B cell (primary cell): Measurements from ENCODE around the gene FAF1. TPM values are rescaled to one million over a fixed set of nuclear protein-coding genes. Genes with fewer than 3 reads are reported as not detected.

ENCODE experiments used
- ATAC-seq: fragments of 200-7000 bp; cut with Tn5 transposase; one replicate; pipeline ENCODE4 v1.10.0; 2021; ENCODE audit warnings: low read depth, mild to moderate bottlenecking, moderate number of reproducible peaks, moderate library complexity
- CTCF ChIA-PET: fragments of 350-600 bp; sonication (Branson Sonifier 250); formaldehyde crosslinking; loops from one replicate; lab custom pipeline; 2021; ENCODE audit warnings: antibody characterized with exemption, inconsistent platforms; lab: Charles Lee
- POLR2A ChIA-PET: fragments of 350-600 bp; sonication (Branson Sonifier 250); formaldehyde crosslinking; loops from one replicate; lab custom pipeline; 2021; ENCODE audit warnings: antibody characterized with exemption; lab: Charles Lee
- DNase-seq: peaks from one replicate; pipeline ENCODE4 v3.0.0; 2013
- H2AFZ ChIP-seq: 2 replicates; pipeline ENCODE4 v1.6.1; 2012; ENCODE audit warnings: mild to moderate bottlenecking, low read depth, low read length; ENCODE audit not compliant: insufficient read depth, poor library complexity, severe bottlenecking
- H3K27ac ChIP-seq, 2 donors: 1 replicate in 1 of 2; 2 replicates in 1 of 2; pipeline ENCODE4 v1.5.1; 2012 to 2013; ENCODE audit warnings: low read length in 2 of 2, mild to moderate bottlenecking in 2 of 2, moderate library complexity in 1 of 2
- H3K27me3 ChIP-seq, 4 experiments: fragments of 200-600 bp in 1 of 4; sonication (generic) in 1 of 4; replicated peaks in 1 of 4; 1 replicate in 2 of 4; 2 replicates in 2 of 4; pipeline versions ENCODE4 v1.6.1 to v1.7.0; 2013 to 2016; ENCODE audit warnings: low read length in 3 of 4, mild to moderate bottlenecking in 2 of 4, mixed read lengths in 1 of 4, moderate library complexity in 1 of 4; ENCODE audit not compliant: insufficient read depth in 4 of 4, control insufficient read depth in 3 of 4; ENCODE audit errors: control extremely low read depth in 1 of 4
- H3K36me3 ChIP-seq, 2 experiments: replicated peaks in 1 of 2; 1 replicate in 1 of 2; 2 replicates in 1 of 2; pipeline versions ENCODE4 v1.6.1 to v1.7.1; 2013; ENCODE audit warnings: low read length in 1 of 2; ENCODE audit not compliant: insufficient read depth in 2 of 2, control insufficient read depth in 1 of 2; ENCODE audit errors: control extremely low read depth in 1 of 2, extremely low read depth in 1 of 2
- H3K4me1 ChIP-seq, 2 donors: fragments of 200-600 bp in 1 of 2; sonication (generic) in 1 of 2; 1 replicate in 1 of 2; 2 replicates in 1 of 2; pipeline versions ENCODE4 v1.5.1 to v1.6.1; 2013 to 2017; ENCODE audit warnings: low read length in 2 of 2; ENCODE audit not compliant: control insufficient read depth in 2 of 2, insufficient read depth in 2 of 2
- H3K4me2 ChIP-seq: replicated peaks from 2 replicates; pipeline ENCODE3; 2012; ENCODE audit warnings: mild to moderate bottlenecking, low read depth, low read length; ENCODE audit not compliant: poor library complexity, severe bottlenecking
- H3K4me3 ChIP-seq, 5 experiments: fragments of 200-600 bp in 1 of 5; sonication (generic) in 1 of 5; 1 replicate in 3 of 5; 2 replicates in 2 of 5; pipeline versions ENCODE4 v1.5.1 to v1.7.0; 2011 to 2016; ENCODE audit warnings: low read length in 4 of 5, mild to moderate bottlenecking in 4 of 5, low read depth in 2 of 5, control low read depth in 1 of 5, moderate library complexity in 1 of 5; ENCODE audit not compliant: insufficient read depth in 1 of 5; ENCODE audit errors: control extremely low read depth in 1 of 5, extremely low read depth in 1 of 5
- H3K79me2 ChIP-seq: fragments of 200-600 bp; sonication (generic); one replicate; pipeline ENCODE4 v1.6.0; 2016; ENCODE audit warnings: low read length; ENCODE audit not compliant: control insufficient read depth, insufficient read depth
- H3K9ac ChIP-seq: fragments of 200-600 bp; sonication (generic); 2 replicates; pipeline ENCODE4 v1.6.1; 2017; ENCODE audit warnings: mild to moderate bottlenecking, low read length, moderate library complexity
- H3K9me3 ChIP-seq, 3 donors: one replicate each; pipeline versions ENCODE4 v1.6.1 to v1.7.1; 2013; ENCODE audit warnings: low read length in 2 of 3; ENCODE audit not compliant: control insufficient read depth in 2 of 3, insufficient read depth in 1 of 3; ENCODE audit errors: control extremely low read depth in 1 of 3
- H4K20me1 ChIP-seq: 2 replicates; pipeline ENCODE4 v1.6.0; 2012; ENCODE audit warnings: mild to moderate bottlenecking, low read length; ENCODE audit not compliant: insufficient read depth, control insufficient read depth, poor library complexity, severe bottlenecking
- H3K27ac Mint-ChIP-seq: one replicate; pipeline ENCODE4 v1.8.0; 2021; ENCODE audit warnings: mixed read lengths
- H3K27me3 Mint-ChIP-seq: one replicate; pipeline ENCODE4 v1.8.0; 2021; ENCODE audit warnings: mixed read lengths
- H3K4me1 Mint-ChIP-seq: one replicate; pipeline ENCODE4 v1.8.0; 2021; ENCODE audit warnings: mixed read lengths
- H3K4me3 Mint-ChIP-seq: one replicate; pipeline ENCODE4 v1.8.0; 2021; ENCODE audit warnings: mixed read lengths
- H3K9me3 Mint-ChIP-seq: one replicate; pipeline ENCODE4 v1.8.0; 2022; ENCODE audit warnings: mixed read lengths; ENCODE audit not compliant: insufficient read depth
- EZH2 ChIP-seq: IDR thresholded peaks from 2 replicates; pipeline ENCODE4 v1.6.1; 2012; ENCODE audit warnings: borderline replicate concordance, low read depth, mild to moderate bottlenecking, moderate library complexity, low read length; ENCODE audit not compliant: insufficient read depth, poor library complexity, severe bottlenecking
- WGBS: methylation state at CpG from one replicate; pipeline ENCODE4 v1.1.5; 2013; ENCODE audit warnings: missing lambda C conversion rate; ENCODE audit not compliant: insufficient coverage; 5-methylcytosine and 5-hydroxymethylcytosine counted together
- intact Hi-C: fragments of 100-400 bp; cut with micrococcal nuclease; formaldehyde crosslinking; loops from one replicate; pipeline ENCODE4 v1.10.0; 2022
- polyA plus RNA-seq: library from polyadenylated mRNA; depleted of rRNA; stranded (reverse); fragments of >200 nt; gene quantifications from 2 replicates; pipeline ENCODE4 v1.2.3, GENCODE V29; 2012
- total RNA-seq, 2 donors: library from RNA; stranded (reverse); fragments of 120-200 nt in 1 of 2; gene quantifications; 1 replicate in 1 of 2; 2 replicates in 1 of 2; pipeline versions ENCODE4 v1.2.3 to v1.2.4, GENCODE V29; 2013 to 2022
- TF ChIP-seq, protein P1 (sequence below): fragments of 200-600 bp; IDR thresholded peaks from one replicate; pipeline ENCODE4 v1.8.0; 2022; ENCODE audit warnings: antibody characterized with exemption, mild to moderate bottlenecking

The FAF1 gene
- total and polyA plus RNA-seq, 2 donors (not counting 1 experiment from before 2014, with no cell fraction given) = 10.1 to 58.4 TPM

DNA sequence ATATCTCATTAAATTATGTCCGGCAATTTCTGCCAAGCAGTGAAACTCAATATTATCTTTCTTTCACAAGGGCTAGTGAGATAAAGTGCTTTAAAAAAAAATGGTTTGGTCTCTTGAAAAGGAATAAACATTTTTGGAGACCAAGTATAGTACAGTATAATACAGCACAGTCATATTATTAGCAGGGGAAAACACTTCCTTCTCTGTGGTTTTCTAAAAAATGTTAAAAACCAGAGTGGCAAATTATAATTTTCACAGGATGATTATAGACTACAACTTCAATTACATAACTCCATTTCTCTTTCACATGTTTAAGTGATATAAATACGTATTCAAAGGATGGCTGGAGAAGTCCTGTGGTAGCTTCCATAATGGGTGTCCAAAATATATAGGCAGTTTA lies 366.6 kb downstream of the FAF1 start:
- Histone ChIP-seq H3K4me3 (no peak overlapping the region), H3K9me3 (no peaks in the 10 kb centered on the region), H3K36me3 (peaks cover 0 to 3% of the 10 kb centered on the region in 2 experiments), H4K20me1 (no peaks in the 10 kb centered on the region), H3K9ac (no peak overlapping the region), H3K79me2 (no peaks in the 10 kb centered on the region), H3K27ac (no peak overlapping the region), H3K4me1 (no peaks in the 10 kb centered on the region), H3K27me3 (no peaks in the 10 kb centered on the region), H3K4me2 (no peak overlapping the region), H2AFZ (no peak overlapping the region)
- DNase-seq = no peak
- Mint-ChIP-seq H3K27me3 (no peaks in the 10 kb centered on the region), H3K4me1 (no peaks in the 10 kb centered on the region), H3K27ac (no peak overlapping the region), H3K4me3 (no peak overlapping the region), H3K9me3 (no peaks in the 10 kb centered on the region)
- no peak for ATAC-seq
- TF ChIP-seq, protein P1, sequence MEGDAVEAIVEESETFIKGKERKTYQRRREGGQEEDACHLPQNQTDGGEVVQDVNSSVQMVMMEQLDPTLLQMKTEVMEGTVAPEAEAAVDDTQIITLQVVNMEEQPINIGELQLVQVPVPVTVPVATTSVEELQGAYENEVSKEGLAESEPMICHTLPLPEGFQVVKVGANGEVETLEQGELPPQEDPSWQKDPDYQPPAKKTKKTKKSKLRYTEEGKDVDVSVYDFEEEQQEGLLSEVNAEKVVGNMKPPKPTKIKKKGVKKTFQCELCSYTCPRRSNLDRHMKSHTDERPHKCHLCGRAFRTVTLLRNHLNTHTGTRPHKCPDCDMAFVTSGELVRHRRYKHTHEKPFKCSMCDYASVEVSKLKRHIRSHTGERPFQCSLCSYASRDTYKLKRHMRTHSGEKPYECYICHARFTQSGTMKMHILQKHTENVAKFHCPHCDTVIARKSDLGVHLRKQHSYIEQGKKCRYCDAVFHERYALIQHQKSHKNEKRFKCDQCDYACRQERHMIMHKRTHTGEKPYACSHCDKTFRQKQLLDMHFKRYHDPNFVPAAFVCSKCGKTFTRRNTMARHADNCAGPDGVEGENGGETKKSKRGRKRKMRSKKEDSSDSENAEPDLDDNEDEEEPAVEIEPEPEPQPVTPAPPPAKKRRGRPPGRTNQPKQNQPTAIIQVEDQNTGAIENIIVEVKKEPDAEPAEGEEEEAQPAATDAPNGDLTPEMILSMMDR = no peak
- TF ChIP-seq EZH2 = no peak
- ChIA-PET CTCF (no interaction called here), POLR2A (no interaction called here)
- WGBS = no CpG with 5 or more reads among the region's 2 CpGs
- intact Hi-C loops = no loop called here

DNA sequence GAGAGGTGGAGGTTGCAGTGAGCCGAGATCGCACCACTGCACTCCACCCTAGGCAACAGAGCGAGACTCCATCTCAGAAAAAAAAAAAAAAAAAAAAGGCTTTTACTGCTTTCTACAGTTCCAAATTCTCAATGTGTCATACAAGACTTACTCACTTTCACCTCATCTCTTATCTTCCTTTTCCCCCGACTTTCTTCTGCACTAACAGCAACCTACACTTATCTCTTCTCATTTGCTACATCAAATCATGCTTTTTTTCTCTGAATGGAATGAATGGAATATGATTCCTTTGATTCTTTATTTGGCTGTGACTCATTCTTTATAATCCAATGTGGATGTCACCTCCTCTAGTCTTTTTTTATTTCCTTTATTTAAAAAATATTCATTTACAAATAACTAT lies 368.5 kb downstream of the FAF1 start:
- POLR2A ChIA-PET = no interaction called here

More for the DNA sequence above, 368.5 kb downstream of the FAF1 start:
- no peaks in the 10 kb centered on the region for H3K27me3 Mint-ChIP-seq
- no peak overlapping the region for H3K4me2 ChIP-seq
- no peaks in the 10 kb centered on the region for H3K4me1 Mint-ChIP-seq
- WGBS = 100% methylated on average over 2 of the region's 4 CpGs
- TF ChIP-seq EZH2 = no peak
- TF ChIP-seq, protein P1 = no peak
- ATAC-seq (no peak), DNase-seq (no peak)
- no peak overlapping the region for H2AFZ ChIP-seq
- H3K4me1 ChIP-seq = no peaks in the 10 kb centered on the region
- no peaks in the 10 kb centered on the region for H4K20me1 ChIP-seq
- intact Hi-C loops = no loop called here
- H3K4me3 Mint-ChIP-seq = no peak overlapping the region
- H3K9me3 ChIP-seq = no peaks in the 10 kb centered on the region
- no peak overlapping the region for H3K4me3 ChIP-seq
- H3K9ac ChIP-seq = no peak overlapping the region
- H3K27ac Mint-ChIP-seq = no peak overlapping the region
- CTCF ChIA-PET = no interaction called here
- H3K27me3 ChIP-seq = no peaks in the 10 kb centered on the region
- no peaks in the 10 kb centered on the region for H3K79me2 ChIP-seq
- peaks cover 0 to 10% of the 10 kb centered on the region in 2 experiments for H3K36me3 ChIP-seq
- H3K9me3 Mint-ChIP-seq = no peaks in the 10 kb centered on the region
- H3K27ac ChIP-seq = no peak overlapping the region
